K562 (cell line): ENCODE data around the gene PCSK1. TPM values are rescaled to one million over a fixed set of nuclear protein-coding genes. Genes with fewer than 3 reads are reported as not detected.

Experiments
- ATAC-seq: fragments of 200-7000 bp; cut with Tn5 transposase; 3 replicates; pipeline ENCODE4 v1.9.1; 2020; ENCODE audit warnings: moderate library complexity
- BruUV-seq: library from RNA; stranded (reverse); fragments of 400-500 nt; replicated peaks from 2 replicates; lab custom pipeline; 2021; lab: Mats Ljungman, UMichigan
- CTCF ChIA-PET: fragments of 300-600 bp; formaldehyde crosslinking; extraction: SDS; loops from one replicate; lab custom pipeline; 2021; ENCODE audit warnings: low intra/inter-chr PET ratio; lab: Yijun Ruan, JAX
- POLR2A ChIA-PET: fragments of 300-600, 350-650 bp; sonication (Branson Sonifier 250); formaldehyde crosslinking; extraction: SDS; loops from one replicate; lab custom pipeline; 2021; ENCODE audit warnings: antibody characterized with exemption, inconsistent platforms; lab: Yijun Ruan, JAX
- DNase-seq, 4 experiments: peaks; one replicate each; pipeline versions ENCODE4 v3.0.0 to v3.0.0-alpha.2; 2011 to 2018; ENCODE audit warnings: low spot score in 3 of 4, mixed read lengths in 3 of 4; ENCODE audit errors: extremely low read depth in 1 of 4
- FAIRE-seq: peaks from 2 replicates; lab custom pipeline; 2011; peaks lifted over from hg19 to GRCh38; lab: Jason Lieb, UNC
- H2AFZ ChIP-seq: 2 replicates; pipeline ENCODE4 v1.6.0; 2011; ENCODE audit warnings: low read depth, low read length, control low read depth, inconsistent platforms
- H3K27ac ChIP-seq: fragments of 200-600 bp; 3 replicates; pipeline ENCODE4 v1.8.0; 2011; ENCODE audit warnings: low read depth, mild to moderate bottlenecking, control low read depth, inconsistent platforms, low read length, moderate library complexity, mixed read lengths; ENCODE audit errors: extremely low read depth
- H3K27me3 ChIP-seq, 2 experiments: fragments of 300-600 bp in 1 of 2; 2 replicates in 1 of 2; 3 replicates in 1 of 2; pipeline versions ENCODE4 v1.6.0 to v1.8.0; 2011; ENCODE audit warnings: inconsistent platforms in 2 of 2, low read length in 2 of 2, mild to moderate bottlenecking in 1 of 2, mixed read lengths in 1 of 2, moderate library complexity in 1 of 2; ENCODE audit not compliant: control insufficient read depth in 2 of 2, insufficient read depth in 2 of 2
- H3K36me3 ChIP-seq: fragments of 300-600 bp; 3 replicates; pipeline ENCODE4 v1.8.0; 2011; ENCODE audit warnings: mild to moderate bottlenecking, low read length, inconsistent platforms; ENCODE audit not compliant: control insufficient read depth, insufficient read depth
- H3K4me1 ChIP-seq, 2 experiments: fragments of 200-600 bp in 1 of 2; replicated peaks in 1 of 2; 2 replicates in 1 of 2; 3 replicates in 1 of 2; pipeline versions ENCODE4 v1.5.1 to v1.8.0; 2011; ENCODE audit warnings: inconsistent platforms in 2 of 2, low read length in 2 of 2, mild to moderate bottlenecking in 1 of 2, mixed read lengths in 1 of 2, moderate library complexity in 1 of 2; ENCODE audit not compliant: control insufficient read depth in 2 of 2, insufficient read depth in 2 of 2
- H3K4me2 ChIP-seq: 2 replicates; pipeline ENCODE4 v1.6.1; 2011; ENCODE audit warnings: low read length, control low read depth, inconsistent platforms, mixed read lengths; ENCODE audit not compliant: insufficient read depth
- H3K4me3 ChIP-seq: fragments of 200-600 bp; sonication (generic), shearing (Covaris generic); 2 replicates; pipeline ENCODE4 v1.5.1; 2016; ENCODE audit warnings: control low read depth, inconsistent platforms
- H3K79me2 ChIP-seq: fragments of 200-600 bp; 3 replicates; pipeline ENCODE4 v1.8.0; 2011; ENCODE audit warnings: low read length, inconsistent platforms; ENCODE audit not compliant: control insufficient read depth, insufficient read depth
- H3K9ac ChIP-seq, 2 experiments: 2 replicates each; pipeline versions ENCODE4 v1.6.0 to v1.6.1; 2011; ENCODE audit warnings: low read depth in 2 of 2, low read length in 2 of 2, control low read depth in 1 of 2, inconsistent platforms in 1 of 2, mild to moderate bottlenecking in 1 of 2, mixed read lengths in 1 of 2; ENCODE audit not compliant: insufficient read depth in 1 of 2
- H3K9me1 ChIP-seq: one replicate; pipeline ENCODE4 v1.6.0; 2011; ENCODE audit warnings: inconsistent platforms, mild to moderate bottlenecking, low read length, moderate library complexity; ENCODE audit not compliant: control insufficient read depth, insufficient read depth
- H3K9me3 ChIP-seq: replicated peaks from 2 replicates; pipeline ENCODE4 v1.5.1; 2011; ENCODE audit warnings: low read depth, low read length, inconsistent platforms; ENCODE audit not compliant: control insufficient read depth, insufficient read depth
- H4K20me1 ChIP-seq: replicated peaks from 2 replicates; pipeline ENCODE4 v1.6.1; 2011; ENCODE audit warnings: low read length, inconsistent platforms, mixed read lengths; ENCODE audit not compliant: control insufficient read depth, insufficient read depth
- CAMTA2 ChIP-seq: fragments of 250-450 bp; sonication (Bioruptor Pico); conservative IDR thresholded peaks from 2 replicates; pipeline ENCODE4 v1.5.1; 2022
- HMG20A ChIP-seq: fragments of 450-650 bp; formaldehyde crosslinking; conservative IDR thresholded peaks from 2 replicates; pipeline ENCODE4 v1.4.0; 2020; ENCODE audit warnings: mild to moderate bottlenecking, mixed read lengths
- ILF3 ChIP-seq: fragments of 450-650 bp; IDR thresholded peaks from 2 replicates; pipeline ENCODE4 v1.6.1; 2018; ENCODE audit warnings: antibody characterized with exemption, mild to moderate bottlenecking, moderate library complexity, borderline replicate concordance
- SIN3A ChIP-seq, 2 experiments: fragments of 150-350 bp in 1 of 2; IDR thresholded peaks; 2 replicates each; pipeline ENCODE4 v1.6.1; 2011 to 2016; ENCODE audit warnings: borderline replicate concordance in 2 of 2, low read depth in 2 of 2, low read length in 2 of 2, mild to moderate bottlenecking in 2 of 2, moderate library complexity in 2 of 2; ENCODE audit not compliant: control insufficient read depth in 1 of 2
- TEAD2 ChIP-seq: fragments of 450-650 bp; IDR thresholded peaks from 2 replicates; pipeline ENCODE4 v1.6.1; 2016; ENCODE audit warnings: missing genetic modification characterization, control low read depth, missing compliant biosample characterization
- TOE1 ChIP-seq, 2 experiments: fragments of 450-650 bp in 1 of 2; sonication (generic) in 1 of 2; formaldehyde crosslinking in 1 of 2; IDR thresholded peaks; 2 replicates each; pipeline versions ENCODE4 v1.7.1 to v1.8.0; 2016 to 2022; ENCODE audit warnings: borderline replicate concordance in 2 of 2, mild to moderate bottlenecking in 2 of 2, antibody characterized with exemption in 1 of 2, inconsistent platforms in 1 of 2, low read depth in 1 of 2, missing genetic modification reagents in 1 of 2, moderate library complexity in 1 of 2
- ZNF316 ChIP-seq: fragments of 450-650 bp; IDR thresholded peaks from 2 replicates; pipeline ENCODE4 v1.6.1; 2016
- WGBS: fragments of 100-300 bp; shearing (Covaris generic); methylation state at CpG from one replicate; pipeline ENCODE4 v1.1.6; 2016; ENCODE audit warnings: low coverage, mixed read lengths; ENCODE audit not compliant: insufficient coverage; ENCODE audit errors: missing lambda C conversion rate; 5-methylcytosine and 5-hydroxymethylcytosine counted together
- in situ Hi-C: fragments of 300-500 bp; cut with MboI; formaldehyde crosslinking; loops from 4 replicates; pipeline ENCODE4 v1.15.0; 2018; ENCODE audit warnings: inconsistent platforms, mixed read lengths
- intact Hi-C: fragments of 100-400 bp; cut with micrococcal nuclease; formaldehyde crosslinking; loops from 2 replicates; pipeline ENCODE4 v1.14.2; 2022
- polyA plus RNA-seq, 8 experiments: library from polyadenylated mRNA; depleted of rRNA in 4 of 8; stranded (reverse) in 5 of 8; unstranded in 3 of 8; fragments of >200 nt; fragmentation: Nextera tagmentation in 2 of 8; fragmentation: Illumina TruSeq in 1 of 8; extraction: Ambion mirVana in 2 of 8; extraction: Trizol in 1 of 8; gene quantifications; 2 replicates each; pipeline versions ENCODE4 v1.2.1 to v1.2.3, GENCODE V29; 2011 to 2014; ENCODE audit warnings: inconsistent platforms in 1 of 8, missing spikeins in 1 of 8
- total RNA-seq, 7 experiments: library from RNA; depleted of rRNA in 6 of 7; stranded (reverse); fragments of >200 nt in 6 of 7; fragmentation: Illumina TruSeq in 2 of 7; extraction: Trizol in 2 of 7; gene quantifications; 2 replicates each; pipeline versions ENCODE4 v1.2.1 to v1.2.3, GENCODE V29; 2011 to 2021; ENCODE audit warnings: low replicate concordance in 1 of 7
- TF ChIP-seq, protein P1 (sequence below): fragments of 250-450 bp; sonication (Bioruptor Pico); IDR thresholded peaks from 2 replicates; pipeline ENCODE4 v1.8.0; 2021; ENCODE audit warnings: borderline replicate concordance, mild to moderate bottlenecking, moderate library complexity; ENCODE audit not compliant: poor library complexity, severe bottlenecking
- TF ChIP-seq, protein P2 (sequence below): sonication (generic); formaldehyde crosslinking; IDR thresholded peaks from 2 replicates; pipeline ENCODE4 v1.8.0; 2023; ENCODE audit warnings: mild to moderate bottlenecking, missing genetic modification reagents
- TF ChIP-seq, protein P3 (sequence below): fragments of 450-650 bp; formaldehyde crosslinking; IDR thresholded peaks from 2 replicates; pipeline ENCODE4 v1.4.0; 2020; ENCODE audit warnings: mild to moderate bottlenecking, mixed read lengths
- TF ChIP-seq, protein P4 (sequence below): sonication (generic); formaldehyde crosslinking; IDR thresholded peaks from 2 replicates; pipeline ENCODE4 v1.8.1; 2023; ENCODE audit warnings: mild to moderate bottlenecking, missing genetic modification reagents

Gene PCSK1
- total and polyA plus RNA-seq, 9 of the 15 experiments (the other 6 are each of a cell fraction or from before 2014, with no cell fraction given) = not detected

DNA sequence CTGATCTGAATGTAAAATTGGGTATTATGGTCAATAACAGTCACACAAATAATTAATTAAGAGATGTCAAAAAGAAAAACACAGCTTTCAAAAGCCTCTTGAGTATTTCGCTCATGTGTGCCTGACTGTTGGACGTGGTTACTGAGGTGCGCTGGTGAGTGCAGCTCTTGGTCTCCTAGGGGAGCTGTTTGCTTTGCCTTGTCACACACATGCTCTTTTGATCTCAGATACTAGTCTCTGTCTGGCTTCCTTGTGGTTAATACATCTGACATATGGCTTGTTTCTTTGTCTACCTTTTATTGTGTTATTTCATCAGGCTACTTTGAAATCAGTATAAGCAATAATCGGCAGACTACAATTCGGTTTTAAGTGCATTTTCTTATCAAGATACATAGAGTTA lies 51.5 kb downstream of the PCSK1 start (continued):
- TF ChIP-seq SIN3A (IDR thresholded peaks at IDR 0.05; ENCODE audit: borderline replicate concordance in 2 of 2, control insufficient read depth in 1 of 2, low read depth in 2 of 2, low read length in 2 of 2) = no peak

DNA sequence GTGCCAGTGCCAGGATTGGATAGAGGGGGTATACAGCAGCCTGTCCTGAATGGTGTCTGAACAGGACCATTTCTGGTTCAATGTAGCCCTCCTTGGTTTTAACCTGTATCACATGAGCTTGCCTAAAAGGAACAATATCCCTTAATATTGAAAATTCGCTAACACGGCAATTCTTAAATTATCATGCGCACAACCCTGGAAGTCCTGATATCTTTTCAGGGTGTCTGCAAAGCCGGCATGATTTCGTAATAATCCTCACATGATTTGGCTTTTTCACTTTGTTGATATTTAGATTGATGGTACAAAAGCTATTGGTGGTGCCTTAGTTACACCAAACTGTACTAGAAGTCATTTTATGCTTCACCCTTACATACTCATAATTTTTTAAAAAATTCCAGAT lies 53.2 kb downstream of the PCSK1 start:
- intact Hi-C loops (no loop called here), in situ Hi-C loops (no loop called here)
- CTCF ChIA-PET = no interaction called here
- POLR2A ChIA-PET = no interaction called here
- no peaks in the 10 kb centered on the region; the same call in 1 of the 2 replicates for H4K20me1 ChIP-seq
- no peak overlapping the region for H3K4me2 ChIP-seq
- BruUV-seq = no TSS peak
- H3K36me3 ChIP-seq = no peaks in the 10 kb centered on the region
- no peaks in the 10 kb centered on the region for H3K79me2 ChIP-seq
- H3K4me3 ChIP-seq = no peak overlapping the region
- ATAC-seq (no peak), FAIRE-seq (no peak), DNase-seq (no peak)
- H3K27me3 ChIP-seq = peaks cover 0 to 4% of the 10 kb centered on the region in 2 experiments; a peak in 2 of 5 replicates
- no peak overlapping the region for H3K9ac ChIP-seq
- WGBS = 5% methylated on average over 5 of the region's 5 CpGs
- no peaks in the 10 kb centered on the region for H3K9me1 ChIP-seq
- no peak overlapping the region for H3K27ac ChIP-seq
- no peaks in the 10 kb centered on the region for H3K9me3 ChIP-seq
- no peaks in the 10 kb centered on the region for H3K4me1 ChIP-seq
- no peak overlapping the region for H2AFZ ChIP-seq
- TF ChIP-seq ILF3 (no peak), ZNF316 (peak; percentile 41), CAMTA2 (CRISPR knock-in tag) (no peak), TEAD2 (tag) (no peak), TOE1 (IDR thresholded peaks at IDR 0.05; ENCODE audit: borderline replicate concordance) (no peak), TOE1 (CRISPR knock-in tag; IDR thresholded peaks at IDR 0.05; ENCODE audit: borderline replicate concordance, low read depth) (no peak), HMG20A (no peak)
- TF ChIP-seq, protein P1, sequence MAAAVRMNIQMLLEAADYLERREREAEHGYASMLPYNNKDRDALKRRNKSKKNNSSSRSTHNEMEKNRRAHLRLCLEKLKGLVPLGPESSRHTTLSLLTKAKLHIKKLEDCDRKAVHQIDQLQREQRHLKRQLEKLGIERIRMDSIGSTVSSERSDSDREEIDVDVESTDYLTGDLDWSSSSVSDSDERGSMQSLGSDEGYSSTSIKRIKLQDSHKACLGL (CRISPR knock-in tag) = no peak
- TF ChIP-seq, protein P2, sequence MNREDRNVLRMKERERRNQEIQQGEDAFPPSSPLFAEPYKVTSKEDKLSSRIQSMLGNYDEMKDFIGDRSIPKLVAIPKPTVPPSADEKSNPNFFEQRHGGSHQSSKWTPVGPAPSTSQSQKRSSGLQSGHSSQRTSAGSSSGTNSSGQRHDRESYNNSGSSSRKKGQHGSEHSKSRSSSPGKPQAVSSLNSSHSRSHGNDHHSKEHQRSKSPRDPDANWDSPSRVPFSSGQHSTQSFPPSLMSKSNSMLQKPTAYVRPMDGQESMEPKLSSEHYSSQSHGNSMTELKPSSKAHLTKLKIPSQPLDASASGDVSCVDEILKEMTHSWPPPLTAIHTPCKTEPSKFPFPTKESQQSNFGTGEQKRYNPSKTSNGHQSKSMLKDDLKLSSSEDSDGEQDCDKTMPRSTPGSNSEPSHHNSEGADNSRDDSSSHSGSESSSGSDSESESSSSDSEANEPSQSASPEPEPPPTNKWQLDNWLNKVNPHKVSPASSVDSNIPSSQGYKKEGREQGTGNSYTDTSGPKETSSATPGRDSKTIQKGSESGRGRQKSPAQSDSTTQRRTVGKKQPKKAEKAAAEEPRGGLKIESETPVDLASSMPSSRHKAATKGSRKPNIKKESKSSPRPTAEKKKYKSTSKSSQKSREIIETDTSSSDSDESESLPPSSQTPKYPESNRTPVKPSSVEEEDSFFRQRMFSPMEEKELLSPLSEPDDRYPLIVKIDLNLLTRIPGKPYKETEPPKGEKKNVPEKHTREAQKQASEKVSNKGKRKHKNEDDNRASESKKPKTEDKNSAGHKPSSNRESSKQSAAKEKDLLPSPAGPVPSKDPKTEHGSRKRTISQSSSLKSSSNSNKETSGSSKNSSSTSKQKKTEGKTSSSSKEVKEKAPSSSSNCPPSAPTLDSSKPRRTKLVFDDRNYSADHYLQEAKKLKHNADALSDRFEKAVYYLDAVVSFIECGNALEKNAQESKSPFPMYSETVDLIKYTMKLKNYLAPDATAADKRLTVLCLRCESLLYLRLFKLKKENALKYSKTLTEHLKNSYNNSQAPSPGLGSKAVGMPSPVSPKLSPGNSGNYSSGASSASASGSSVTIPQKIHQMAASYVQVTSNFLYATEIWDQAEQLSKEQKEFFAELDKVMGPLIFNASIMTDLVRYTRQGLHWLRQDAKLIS (CRISPR knock-in tag) = no peak
- TF ChIP-seq, protein P3, sequence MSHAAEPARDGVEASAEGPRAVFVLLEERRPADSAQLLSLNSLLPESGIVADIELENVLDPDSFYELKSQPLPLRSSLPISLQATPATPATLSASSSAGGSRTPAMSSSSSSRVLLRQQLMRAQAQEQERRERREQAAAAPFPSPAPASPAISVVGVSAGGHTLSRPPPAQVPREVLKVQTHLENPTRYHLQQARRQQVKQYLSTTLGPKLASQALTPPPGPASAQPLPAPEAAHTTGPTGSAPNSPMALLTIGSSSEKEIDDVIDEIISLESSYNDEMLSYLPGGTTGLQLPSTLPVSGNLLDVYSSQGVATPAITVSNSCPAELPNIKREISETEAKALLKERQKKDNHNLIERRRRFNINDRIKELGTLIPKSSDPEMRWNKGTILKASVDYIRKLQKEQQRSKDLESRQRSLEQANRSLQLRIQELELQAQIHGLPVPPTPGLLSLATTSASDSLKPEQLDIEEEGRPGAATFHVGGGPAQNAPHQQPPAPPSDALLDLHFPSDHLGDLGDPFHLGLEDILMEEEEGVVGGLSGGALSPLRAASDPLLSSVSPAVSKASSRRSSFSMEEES (CRISPR knock-in tag) = no peak
- TF ChIP-seq, protein P4, sequence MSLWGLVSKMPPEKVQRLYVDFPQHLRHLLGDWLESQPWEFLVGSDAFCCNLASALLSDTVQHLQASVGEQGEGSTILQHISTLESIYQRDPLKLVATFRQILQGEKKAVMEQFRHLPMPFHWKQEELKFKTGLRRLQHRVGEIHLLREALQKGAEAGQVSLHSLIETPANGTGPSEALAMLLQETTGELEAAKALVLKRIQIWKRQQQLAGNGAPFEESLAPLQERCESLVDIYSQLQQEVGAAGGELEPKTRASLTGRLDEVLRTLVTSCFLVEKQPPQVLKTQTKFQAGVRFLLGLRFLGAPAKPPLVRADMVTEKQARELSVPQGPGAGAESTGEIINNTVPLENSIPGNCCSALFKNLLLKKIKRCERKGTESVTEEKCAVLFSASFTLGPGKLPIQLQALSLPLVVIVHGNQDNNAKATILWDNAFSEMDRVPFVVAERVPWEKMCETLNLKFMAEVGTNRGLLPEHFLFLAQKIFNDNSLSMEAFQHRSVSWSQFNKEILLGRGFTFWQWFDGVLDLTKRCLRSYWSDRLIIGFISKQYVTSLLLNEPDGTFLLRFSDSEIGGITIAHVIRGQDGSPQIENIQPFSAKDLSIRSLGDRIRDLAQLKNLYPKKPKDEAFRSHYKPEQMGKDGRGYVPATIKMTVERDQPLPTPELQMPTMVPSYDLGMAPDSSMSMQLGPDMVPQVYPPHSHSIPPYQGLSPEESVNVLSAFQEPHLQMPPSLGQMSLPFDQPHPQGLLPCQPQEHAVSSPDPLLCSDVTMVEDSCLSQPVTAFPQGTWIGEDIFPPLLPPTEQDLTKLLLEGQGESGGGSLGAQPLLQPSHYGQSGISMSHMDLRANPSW (CRISPR knock-in tag) = no peak
